CD4-positive, alpha-beta T cell treated with Interleukin-6 at 100 ng/mL for 8 hours (primary cell): ENCODE data around the gene REM1.

ENCODE experiments used
- DNase-seq: peaks from one replicate; pipeline ENCODE4 v3.0.0-alpha.2; 2020; ENCODE audit warnings: mixed read lengths, low spot score

REM1 gene

GRCh38 chr20:31523361-31524283, 48.5 kb downstream of the REM1 start:
- no peak for DNase-seq

- no peak for DNase-seq
These were observed 52.2 kb downstream of the REM1 start for GRCh38 chr20:31527266-31527665.
